ENCODE measurements around the gene ELK4. TPM values are rescaled to one million over a fixed set of nuclear protein-coding genes. Genes with fewer than 3 reads are reported as not detected.

The ELK4 gene
- polyA plus RNA-seq, 2 of the 4 experiments (the other 2 are of a cell fraction) = 5.8 to 11.9 TPM

- FAIRE-seq (no peak), DNase-seq (ENCODE audit: low read depth in 1 of 2, low spot score in 1 of 2) (no peak), ATAC-seq (peak; percentile 31 to 58; a peak in 3 of 6 replicates)
- Histone ChIP-seq H3K4me1 (no peaks in the 10 kb centered on the region), H3K4me2 (no peak overlapping the region), H3K27ac (no peak overlapping the region), H3K9me3 (no peaks in the 10 kb centered on the region), H3K4me3 (no peak overlapping the region)
- ChIA-PET POLR2A (no interaction called here), CTCF (interaction anchor here (1.1 to 3.3 kb wide), 6 partner anchors 8 to 71 kb away, joined by 3 to 38 read pairs (median 4); no protein-coding TSS in a partner anchor)
- no peak for TF ChIP-seq HEYL (CRISPR knock-in tag; IDR thresholded peaks at IDR 0.05)
- no peak for TF ChIP-seq POLR2A (IDR thresholded peaks at IDR 0.05; ENCODE audit: low read length)
- TF ChIP-seq NPAS2 (CRISPR knock-in tag; IDR thresholded peaks at IDR 0.05; ENCODE audit: borderline replicate concordance) = no peak
- TF ChIP-seq CBX2 (IDR thresholded peaks at IDR 0.05; ENCODE audit: borderline replicate concordance, low read depth) = no peak
- TF ChIP-seq GATA3 (IDR thresholded peaks at IDR 0.05; ENCODE audit: borderline replicate concordance) = no peak
- no peak for TF ChIP-seq FOXS1 (CRISPR knock-in tag; IDR thresholded peaks at IDR 0.05)
- TF ChIP-seq CEBPB (IDR thresholded peaks at IDR 0.05) = no peak
- WGBS (ENCODE audit: missing lambda C conversion rate) = 75% methylated on average over 1 of the region's 1 CpG
Observed at GRCh38 chr1:205600085-205600484, 31.7 kb downstream of the ELK4 start.

- no peak for FAIRE-seq
- Histone ChIP-seq H3K9me3 (no peaks in the 10 kb centered on the region), H3K4me1 (no peaks in the 10 kb centered on the region), H3K4me2 (no peak overlapping the region), H3K27ac (no peak overlapping the region), H3K4me3 (no peak overlapping the region)
- ChIA-PET CTCF (interaction anchor here (1.2 to 3.3 kb wide), 4 partner anchors 8 to 75 kb away, joined by 3 to 38 read pairs (median 16); no protein-coding TSS in a partner anchor), POLR2A (interaction anchor here (0.5 kb wide), 1 partner anchor 102 kb away, joined by 5 read pairs; no protein-coding TSS in a partner anchor)
- 95% methylated on average over 5 of the region's 5 CpGs for WGBS (ENCODE audit: missing lambda C conversion rate)
- TF ChIP-seq USF2 (IDR thresholded peaks at IDR 0.05) (no peak), FOSB (CRISPR knock-in tag; IDR thresholded peaks at IDR 0.05) (no peak), CBX2 (IDR thresholded peaks at IDR 0.05; ENCODE audit: borderline replicate concordance, low read depth) (no peak), SREBF2 (IDR thresholded peaks at IDR 0.05) (no peak), ZFP36 (IDR thresholded peaks at IDR 0.05; ENCODE audit: borderline replicate concordance, partially characterized antibody) (no peak), RNF2 (IDR thresholded peaks at IDR 0.05; ENCODE audit: borderline replicate concordance, low read depth) (no peak), ZNF302 (CRISPR knock-in tag; IDR thresholded peaks at IDR 0.05) (no peak), CEBPB (IDR thresholded peaks at IDR 0.05) (no peak), TFCP2L1 (CRISPR knock-in tag; IDR thresholded peaks at IDR 0.05) (no peak), REST (IDR thresholded peaks at IDR 0.05) (no peak), HMGXB4 (CRISPR knock-in tag; IDR thresholded peaks at IDR 0.05; ENCODE audit: borderline replicate concordance) (no peak), JUN (IDR thresholded peaks at IDR 0.05) (no peak), TP53 (CRISPR knock-in tag; IDR thresholded peaks at IDR 0.05) (no peak), RARB (CRISPR knock-in tag; IDR thresholded peaks at IDR 0.05) (no peak)
- DNase-seq (ENCODE audit: low read depth in 1 of 2, low spot score in 1 of 2) = no peak
- ATAC-seq = no peak
Observed at GRCh38 chr1:205599669-205600042, 32.2 kb downstream of the ELK4 start.
